HFF-Myc (cell line): Measurements from ENCODE around the gene PNMA6A.
"Not testable (repeated sequence)": the region's sequence is repeated elsewhere in the genome, so short reads cannot be mapped to it uniquely, and the experiment has no call there.

Source experiments
- DNase-seq: peaks from one replicate; pipeline ENCODE4 v3.0.0-alpha.2; 2011; ENCODE audit warnings: low read depth; ENCODE audit errors: extremely low read depth
- H3K4me3 ChIP-seq: replicated peaks from 2 replicates; pipeline ENCODE4 v1.5.1; 2011; ENCODE audit warnings: low read depth, mild to moderate bottlenecking, control low read depth, low read length
- CTCF ChIP-seq: IDR thresholded peaks from 2 replicates; pipeline ENCODE4 v1.5.1; 2012; ENCODE audit warnings: mild to moderate bottlenecking, low read depth, low read length, control low read depth; ENCODE audit errors: missing control alignments

PNMA6A gene

GRCh38 chrX:153071909-153072583, at the start of gene PNMA6A:
PNMA6A (plus strand) TSS chrX:153072454; CDS start chrX:153073063, 609 bp downstream.
- not testable (repeated sequence) for DNase-seq, H3K4me3 ChIP-seq

GRCh38 chrX:153026501-153026900, 45.8 kb upstream of the PNMA6A start:
- not testable (repeated sequence) for H3K4me3 ChIP-seq

GRCh38 chrX:153028487-153028886, 43.8 kb upstream of the PNMA6A start:
- not testable (repeated sequence) for DNase-seq, H3K4me3 ChIP-seq

More at GRCh38 chrX:153026501-153026900, 45.8 kb upstream of the PNMA6A start:
- DNase-seq, result not testable (repeated sequence)

- no peak for DNase-seq
- TF ChIP-seq CTCF, result no peak
- no peak overlapping the region for H3K4me3 ChIP-seq
Observed at GRCh38 chrX:153029162-153029561, 43.1 kb upstream of the PNMA6A start.

- DNase-seq, result no peak
- H3K4me3 ChIP-seq, result no peak overlapping the region
- no peak for TF ChIP-seq CTCF
Observed at GRCh38 chrX:153029875-153030274, 42.4 kb upstream of the PNMA6A start.

- no peak for DNase-seq
- TF ChIP-seq CTCF, result no peak
- H3K4me3 ChIP-seq, result no peak overlapping the region
Observed at GRCh38 chrX:153030801-153031200, 41.5 kb upstream of the PNMA6A start.

- TF ChIP-seq CTCF, result peak; percentile 65
- 0 out of 2 replicates have a peak overlapping the region, but pooled peaks have one; percentile 7 for H3K4me3 ChIP-seq
- no peak for DNase-seq
Observed at GRCh38 chrX:153032397-153033118, 39.7 kb upstream of the PNMA6A start.

- TF ChIP-seq CTCF, result no peak
- DNase-seq, result no peak
- no peak overlapping the region for H3K4me3 ChIP-seq
Observed at GRCh38 chrX:153049093-153049492, 23.2 kb upstream of the PNMA6A start.
